WI38 (cell line): Measurements from ENCODE around the gene BSG.
"Not testable (repeated sequence)": the region's sequence is repeated elsewhere in the genome, so short reads cannot be mapped to it uniquely, and the experiment has no call there.

Experiments
- H3K4me3 ChIP-seq: 2 replicates; pipeline ENCODE4 v1.5.1; 2011; ENCODE audit warnings: low read depth, mild to moderate bottlenecking, control low read depth, low read length
- CTCF ChIP-seq: IDR thresholded peaks from 2 replicates; pipeline ENCODE4 v1.5.1; 2012; ENCODE audit warnings: low read depth, mild to moderate bottlenecking, control low read depth, low read length

The BSG gene

GRCh38 chr19:597406-598315 lies 25.3 kb downstream of the BSG start:
- no peak for TF ChIP-seq CTCF
- no peak overlapping the region for H3K4me3 ChIP-seq

DNA sequence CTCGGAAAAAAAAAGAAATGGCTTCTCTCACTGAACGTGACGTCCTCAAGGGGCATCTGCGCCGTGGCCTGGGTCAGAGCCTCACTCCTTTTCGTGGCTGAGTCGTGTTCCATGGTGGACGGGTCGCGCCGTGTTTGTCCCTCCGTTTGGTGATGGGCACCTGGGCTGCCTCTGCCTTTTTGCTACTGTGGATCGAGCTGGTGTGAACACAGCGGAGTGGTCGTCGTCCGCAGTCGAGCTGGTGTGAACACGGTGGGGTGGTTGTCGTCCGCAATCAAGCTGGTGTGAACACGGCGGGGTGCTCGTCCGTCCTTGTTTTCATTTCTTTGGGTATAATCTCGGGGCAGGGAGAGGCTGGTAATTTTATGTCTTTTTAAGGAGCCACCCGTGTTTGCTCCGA lies 28.9 kb downstream of the BSG start:
- no peak for TF ChIP-seq CTCF

DNA sequence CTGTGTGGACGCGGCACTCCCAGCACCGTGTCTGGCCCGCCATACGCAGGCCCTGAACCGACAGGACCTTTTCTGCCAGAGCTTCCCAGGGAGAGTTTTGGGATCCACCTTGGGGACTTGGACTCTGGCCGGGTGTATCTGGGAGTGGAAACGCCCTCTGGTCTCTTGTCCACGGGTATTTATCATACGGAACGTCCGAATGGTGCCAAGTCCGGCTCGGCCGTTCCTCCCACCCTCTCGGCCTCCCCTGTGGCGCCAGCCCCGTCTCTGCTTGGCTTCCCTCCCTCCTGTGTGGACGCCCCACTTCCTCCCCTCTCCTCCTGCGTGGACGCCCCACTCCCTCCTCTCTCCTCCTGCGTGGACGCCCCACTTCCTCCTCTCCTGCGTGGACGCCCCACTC lies 29.4 kb downstream of the BSG start:
- no peak for TF ChIP-seq CTCF
- H3K4me3 ChIP-seq = no peak overlapping the region

More for the DNA sequence above, 28.9 kb downstream of the BSG start:
- H3K4me3 ChIP-seq = no peak overlapping the region

GRCh38 chr19:602391-603301 lies 30.2 kb downstream of the BSG start:
- no peak overlapping the region for H3K4me3 ChIP-seq
- TF ChIP-seq CTCF = no peak

- not testable (repeated sequence) for H3K4me3 ChIP-seq
These were observed 30.9 kb downstream of the BSG start for GRCh38 chr19:603302-603639.

DNA sequence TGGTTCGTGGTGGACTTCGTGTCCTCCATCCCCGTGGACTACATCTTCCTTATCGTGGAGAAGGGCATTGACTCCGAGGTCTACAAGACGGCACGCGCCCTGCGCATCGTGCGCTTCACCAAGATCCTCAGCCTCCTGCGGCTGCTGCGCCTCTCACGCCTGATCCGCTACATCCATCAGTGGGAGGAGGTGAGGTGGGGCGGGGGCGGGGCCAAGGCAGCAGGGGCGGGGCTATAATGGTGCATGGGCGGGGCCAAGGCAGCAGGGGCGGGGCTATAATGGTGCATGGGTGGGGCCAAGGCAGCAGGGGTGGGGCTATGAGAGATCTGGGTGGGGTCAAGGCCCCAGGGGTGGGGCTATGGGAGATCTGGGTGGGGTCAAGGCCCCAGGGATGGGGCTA lies 31.4 kb downstream of the BSG start:
- H3K4me3 ChIP-seq = not testable (repeated sequence)

GRCh38 chr19:604355-604754 lies 32.0 kb downstream of the BSG start:
- H3K4me3 ChIP-seq = no peak overlapping the region
- TF ChIP-seq CTCF = no peak

DNA sequence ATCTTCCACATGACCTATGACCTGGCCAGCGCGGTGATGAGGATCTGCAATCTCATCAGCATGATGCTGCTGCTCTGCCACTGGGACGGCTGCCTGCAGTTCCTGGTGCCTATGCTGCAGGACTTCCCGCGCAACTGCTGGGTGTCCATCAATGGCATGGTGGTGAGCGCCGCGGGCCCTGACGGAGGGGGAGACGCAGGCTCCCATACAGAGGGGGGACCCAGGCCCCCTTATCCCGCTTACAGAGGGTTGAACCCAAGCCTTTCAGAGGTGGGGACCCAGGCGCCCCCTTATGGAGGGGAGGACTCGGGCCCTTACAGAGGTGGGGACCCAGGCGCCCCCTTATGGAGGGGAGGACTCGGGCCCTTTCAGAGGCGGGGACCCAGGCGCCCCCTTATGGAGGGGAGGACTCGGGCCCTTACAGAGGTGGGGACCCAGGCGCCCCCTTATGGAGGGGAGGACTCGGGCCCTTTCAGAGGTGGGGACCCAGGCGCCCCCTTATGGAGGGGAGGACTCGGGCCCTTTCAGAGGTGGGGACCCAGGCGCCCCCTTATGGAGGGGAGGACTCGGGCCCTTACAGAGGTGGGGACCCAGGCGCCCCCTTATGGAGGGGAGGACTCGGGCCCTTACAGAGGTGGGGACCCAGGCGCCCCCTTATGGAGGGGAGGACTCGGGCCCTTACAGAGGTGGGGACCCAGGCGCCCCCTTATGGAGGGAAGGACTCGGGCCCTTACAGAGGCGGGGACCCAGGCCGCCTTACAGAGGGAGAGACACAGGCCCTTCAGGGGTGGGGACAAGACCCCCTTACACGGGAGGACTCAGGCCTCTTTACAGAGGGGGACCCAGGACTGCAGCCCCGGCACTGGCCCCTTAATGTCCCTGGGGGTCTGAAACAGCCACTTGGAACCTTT lies 32.9 kb downstream of the BSG start:
- H3K4me3 ChIP-seq = not testable (repeated sequence)
